ENCODE measurements around the gene LCE4A. TPM values are rescaled to one million over a fixed set of nuclear protein-coding genes. Genes with fewer than 3 reads are reported as not detected.

Gene LCE4A
- total and polyA plus RNA-seq, 9 of the 15 experiments (the other 6 are each of a cell fraction or from before 2014, with no cell fraction given): not detected

GRCh38 chr1:152673016-152673415 lies 34.9 kb upstream of the LCE4A start:
- Histone ChIP-seq H3K9me1 (ENCODE audit: control insufficient read depth, insufficient read depth, low read length) (no peaks in the 10 kb centered on the region), H4K20me1 (replicated peaks; ENCODE audit: control insufficient read depth, insufficient read depth, low read length) (no peaks in the 10 kb centered on the region), H3K36me3 (ENCODE audit: control insufficient read depth, insufficient read depth, low read length) (no peaks in the 10 kb centered on the region), H3K9ac (ENCODE audit: insufficient read depth in 1 of 2, low read depth in 2 of 2, low read length in 2 of 2) (no peak overlapping the region), H2AFZ (ENCODE audit: low read depth, low read length) (no peak overlapping the region), H3K27ac (ENCODE audit: extremely low read depth, low read depth, low read length) (no peak overlapping the region), H3K79me2 (ENCODE audit: control insufficient read depth, insufficient read depth, low read length) (no peaks in the 10 kb centered on the region), H3K4me2 (ENCODE audit: insufficient read depth, low read length) (no peak overlapping the region), H3K27me3 (ENCODE audit: control insufficient read depth in 2 of 2, insufficient read depth in 2 of 2, low read length in 2 of 2) (no peaks in the 10 kb centered on the region), H3K4me1 (replicated peaks in 1 of 2; ENCODE audit: control insufficient read depth in 2 of 2, insufficient read depth in 2 of 2, low read length in 2 of 2) (no peaks in the 10 kb centered on the region), H3K4me3 (no peak overlapping the region), H3K9me3 (replicated peaks; ENCODE audit: control insufficient read depth, insufficient read depth, low read depth, low read length) (no peaks in the 10 kb centered on the region)
- in situ Hi-C loops (cut with MboI) (no loop called here), intact Hi-C loops (cut with micrococcal nuclease) (no loop called here)
- POLR2A ChIA-PET: no interaction called here
- 0% methylated on average over 2 of the region's 2 CpGs for WGBS (ENCODE audit: insufficient coverage, low coverage, missing lambda C conversion rate)
- CTCF ChIA-PET (ENCODE audit: low intra/inter-chr PET ratio): no interaction called here
- BruUV-seq (replicated peaks): no TSS peak
- no peak for FAIRE-seq
- no peak for ATAC-seq
- no peak for DNase-seq (ENCODE audit: extremely low read depth in 1 of 4, low spot score in 3 of 4)
- TF ChIP-seq FOXK2 (conservative IDR thresholded peaks at IDR 0.05 in 1 of 2, IDR thresholded peaks at IDR 0.05 in 1 of 2; ENCODE audit: low read depth in 2 of 2) (no peak), MGA (IDR thresholded peaks at IDR 0.05) (no peak), ZNF707 (CRISPR knock-in tag; conservative IDR thresholded peaks at IDR 0.05) (no peak), ZBTB11 (CRISPR knock-in tag; IDR thresholded peaks at IDR 0.05) (no peak), GTF2F1 (IDR thresholded peaks at IDR 0.05; ENCODE audit: low read depth, low read length) (no peak), CCAR2 (IDR thresholded peaks at IDR 0.05; ENCODE audit: low read depth, low read length) (no peak)

Data from K562 (cell line).